GM10248 (cell line): Measurements from ENCODE around the gene NHS.

Experiments used
- CTCF ChIA-PET: fragments of 300-600 bp; sonication (Branson Sonifier 250); formaldehyde crosslinking; extraction: SDS; loops from one replicate; lab custom pipeline; 2021; ENCODE audit warnings: antibody characterized with exemption; lab: Yijun Ruan, JAX
- POLR2A ChIA-PET: fragments of 350-650 bp; sonication (Branson Sonifier 250); formaldehyde crosslinking; extraction: SDS; loops from one replicate; lab custom pipeline; 2020; ENCODE audit warnings: antibody characterized with exemption; lab: Yijun Ruan, JAX
- DNase-seq: peaks from one replicate; pipeline ENCODE4 v3.0.0; 2012; ENCODE audit errors: extremely low spot score
- CTCF ChIP-seq: IDR thresholded peaks from 2 replicates; pipeline ENCODE4 v1.5.1; 2012; ENCODE audit warnings: mild to moderate bottlenecking, low read depth; ENCODE audit errors: extremely low read depth, missing control alignments, control extremely low read depth

The NHS gene

DNA sequence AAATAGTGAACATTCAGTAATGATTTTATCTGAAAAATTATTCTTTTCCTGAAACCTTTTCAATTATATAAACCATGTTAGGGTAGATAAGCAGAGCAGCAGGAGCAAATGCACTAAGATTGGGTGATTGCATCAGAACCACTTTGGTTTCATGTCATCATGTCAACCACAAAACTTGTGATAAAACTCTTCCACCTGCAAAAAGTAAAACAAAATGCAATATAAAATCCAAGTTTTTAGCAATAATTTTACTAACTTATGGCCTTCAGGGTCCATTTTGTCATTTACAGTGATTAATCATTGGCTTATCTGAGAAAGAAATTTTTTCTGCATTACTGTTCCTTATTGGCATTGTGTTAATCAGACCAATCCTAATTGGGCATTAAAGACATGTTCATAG lies 42.4 kb downstream of the NHS start:
- no peak for DNase-seq
- POLR2A ChIA-PET: no interaction called here
- TF ChIP-seq CTCF: no peak
- CTCF ChIA-PET: no interaction called here

GRCh38 chrX:17425136-17425535 lies 50.1 kb downstream of the NHS start:
- no peak for DNase-seq
- CTCF ChIA-PET: no interaction called here

DNA sequence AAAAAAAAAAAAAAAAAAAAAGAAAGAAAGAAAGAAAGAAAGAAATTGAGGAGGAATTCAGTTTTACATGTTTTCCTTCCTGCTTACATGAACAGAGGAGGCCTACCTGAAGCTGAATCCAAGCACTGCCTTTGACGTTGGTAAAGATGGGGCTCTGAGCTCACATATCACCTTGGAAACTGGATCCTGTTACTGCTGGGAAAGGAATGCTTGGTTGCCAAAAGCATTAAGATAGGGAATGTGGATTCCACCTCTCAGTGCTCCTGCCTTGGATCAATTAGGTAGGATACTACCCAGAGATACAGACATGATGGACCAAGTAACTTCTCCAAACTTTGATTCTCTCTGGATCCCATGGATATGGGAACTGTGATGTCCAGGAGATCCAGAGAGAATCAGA lies 50.6 kb downstream of the NHS start:
- DNase-seq: no peak
- ChIA-PET POLR2A (no interaction called here), CTCF (no interaction called here)
- no peak for TF ChIP-seq CTCF

More at GRCh38 chrX:17425136-17425535, 50.1 kb downstream of the NHS start:
- no peak for TF ChIP-seq CTCF
- POLR2A ChIA-PET: no interaction called here

DNA sequence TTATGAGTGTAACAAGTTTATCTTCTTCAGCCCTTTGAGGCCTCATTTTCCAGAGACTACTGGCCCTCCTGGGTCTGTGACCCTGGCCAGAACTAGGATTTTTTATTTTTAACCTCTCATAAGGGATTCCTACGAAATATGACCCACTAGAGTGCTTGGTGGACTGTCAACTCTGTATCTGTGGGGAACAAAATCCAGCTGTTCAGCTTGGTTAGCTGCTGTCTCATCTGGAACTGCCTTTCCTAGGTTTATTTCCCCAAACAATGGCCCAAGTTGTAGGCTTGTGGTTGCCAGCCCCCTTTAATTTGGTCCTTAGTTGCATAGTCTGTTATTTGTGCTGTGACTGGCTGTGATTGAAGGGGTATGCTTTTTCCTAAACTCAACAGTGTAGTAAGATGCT lies 56.2 kb downstream of the NHS start:
- TF ChIP-seq CTCF: no peak
- no peak for DNase-seq
- ChIA-PET CTCF (no interaction called here), POLR2A (no interaction called here)

GRCh38 chrX:17432158-17432557 lies 57.2 kb downstream of the NHS start:
- DNase-seq: no peak
- TF ChIP-seq CTCF: no peak
- CTCF ChIA-PET: no interaction called here
- POLR2A ChIA-PET: no interaction called here

- ChIA-PET CTCF (no interaction called here), POLR2A (no interaction called here)
- DNase-seq: no peak
Measured at GRCh38 chrX:17433965-17434364, 59.0 kb downstream of the NHS start.

More at GRCh38 chrX:17433965-17434364, 59.0 kb downstream of the NHS start:
- TF ChIP-seq CTCF: no peak
